ENCODE data around the gene BTBD9. TPM values are rescaled to one million over a fixed set of nuclear protein-coding genes. Genes with fewer than 3 reads are reported as not detected.

Gene BTBD9
- total and polyA plus RNA-seq, 4 donors = 8.7 to 73.9 (median 28.3) TPM

DNA sequence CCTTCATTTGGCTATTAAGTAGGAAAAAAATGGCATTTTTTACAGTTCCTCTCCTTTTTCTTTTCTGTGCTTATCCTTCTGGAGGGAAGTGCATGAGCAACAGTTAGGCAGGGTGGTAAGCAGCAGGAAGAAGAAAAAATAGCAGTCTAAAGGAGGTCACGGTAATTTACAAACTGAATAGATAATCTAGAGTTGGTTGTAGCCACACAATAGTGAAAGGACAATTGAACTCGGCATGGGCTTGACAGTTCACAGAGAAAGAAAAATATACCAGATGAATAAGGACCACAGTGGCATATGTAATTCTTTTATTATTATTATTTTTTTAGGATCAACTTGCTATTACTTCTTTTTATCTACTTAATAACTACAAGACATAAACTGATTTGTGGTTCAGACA is 358.6 kb downstream of the BTBD9 start:
- no peaks in the 10 kb centered on the region for H3K27me3 ChIP-seq (ENCODE audit: control insufficient read depth in 3 of 3, insufficient read depth in 3 of 3, low read length in 2 of 3)
- H3K9me3 ChIP-seq (ENCODE audit: control insufficient read depth in 4 of 4, insufficient read depth in 3 of 4, low read length in 3 of 4) = no peaks in the 10 kb centered on the region
- H3K36me3 ChIP-seq (ENCODE audit: control insufficient read depth in 4 of 4, insufficient read depth in 4 of 4, low read length in 4 of 4) = peaks cover 0 to 3% (median 0%) of the 10 kb centered on the region in 4 donors
- H3K4me1 ChIP-seq (ENCODE audit: control insufficient read depth in 5 of 5, insufficient read depth in 5 of 5, low read length in 5 of 5) = peaks cover 0 to 3% (median 0%) of the 10 kb centered on the region in 5 donors
- ATAC-seq (ENCODE audit: insufficient read depth, low FRiP score) (no peak), DNase-seq (no peak)
- TF ChIP-seq, protein P1, sequence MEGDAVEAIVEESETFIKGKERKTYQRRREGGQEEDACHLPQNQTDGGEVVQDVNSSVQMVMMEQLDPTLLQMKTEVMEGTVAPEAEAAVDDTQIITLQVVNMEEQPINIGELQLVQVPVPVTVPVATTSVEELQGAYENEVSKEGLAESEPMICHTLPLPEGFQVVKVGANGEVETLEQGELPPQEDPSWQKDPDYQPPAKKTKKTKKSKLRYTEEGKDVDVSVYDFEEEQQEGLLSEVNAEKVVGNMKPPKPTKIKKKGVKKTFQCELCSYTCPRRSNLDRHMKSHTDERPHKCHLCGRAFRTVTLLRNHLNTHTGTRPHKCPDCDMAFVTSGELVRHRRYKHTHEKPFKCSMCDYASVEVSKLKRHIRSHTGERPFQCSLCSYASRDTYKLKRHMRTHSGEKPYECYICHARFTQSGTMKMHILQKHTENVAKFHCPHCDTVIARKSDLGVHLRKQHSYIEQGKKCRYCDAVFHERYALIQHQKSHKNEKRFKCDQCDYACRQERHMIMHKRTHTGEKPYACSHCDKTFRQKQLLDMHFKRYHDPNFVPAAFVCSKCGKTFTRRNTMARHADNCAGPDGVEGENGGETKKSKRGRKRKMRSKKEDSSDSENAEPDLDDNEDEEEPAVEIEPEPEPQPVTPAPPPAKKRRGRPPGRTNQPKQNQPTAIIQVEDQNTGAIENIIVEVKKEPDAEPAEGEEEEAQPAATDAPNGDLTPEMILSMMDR (IDR thresholded peaks at IDR 0.05; ENCODE audit: control extremely low read depth, extremely low read depth) = no peak
- 30 to 38% methylated on average over 2 of the region's 2 CpGs for WGBS, 2 donors
- no peak overlapping the region for H3K9ac ChIP-seq (ENCODE audit: insufficient read depth in 1 of 2, low read length in 2 of 2)
- H3K27ac ChIP-seq (ENCODE audit: low read depth in 1 of 2, low read length in 1 of 2) = no peak overlapping the region
- no peak overlapping the region for H3K4me3 ChIP-seq

DNA sequence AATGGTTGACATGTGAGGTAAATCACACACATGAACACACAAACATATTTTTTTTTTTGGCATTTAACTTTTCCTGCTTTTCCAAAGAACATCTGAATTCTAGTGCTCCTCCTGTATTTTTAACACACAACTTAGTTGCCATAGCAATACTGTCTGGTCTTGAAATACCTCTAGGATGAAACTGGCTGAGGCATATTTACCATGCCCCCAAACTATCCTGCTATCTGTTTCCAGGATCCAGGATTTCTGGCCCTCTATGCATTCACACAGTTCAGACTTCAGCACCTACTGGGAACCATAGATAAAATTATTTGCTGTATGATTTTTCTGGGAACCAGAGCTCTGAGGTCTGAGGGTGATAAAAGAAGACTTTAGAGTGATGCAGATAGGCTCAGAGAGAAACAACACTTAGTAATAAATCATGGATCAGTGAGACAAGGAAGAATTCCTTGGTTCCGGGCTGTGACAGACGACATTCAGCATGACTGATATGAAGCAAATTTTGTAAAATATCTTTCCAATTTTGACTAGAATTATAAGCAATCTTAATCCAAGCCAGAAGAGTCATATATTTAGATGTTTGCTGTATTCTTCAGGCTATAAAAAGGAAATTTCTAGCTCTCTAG is 359.7 kb downstream of the BTBD9 start:
- TF ChIP-seq, protein P1 (IDR thresholded peaks at IDR 0.05; ENCODE audit: control extremely low read depth, extremely low read depth) = no peak
- no peak for ATAC-seq (ENCODE audit: insufficient read depth, low FRiP score)
- no peak for DNase-seq
- Histone ChIP-seq H3K27me3 (ENCODE audit: control insufficient read depth in 3 of 3, insufficient read depth in 3 of 3, low read length in 2 of 3) (no peaks in the 10 kb centered on the region), H3K36me3 (ENCODE audit: control insufficient read depth in 4 of 4, insufficient read depth in 4 of 4, low read length in 4 of 4) (no peaks in the 10 kb centered on the region), H3K4me1 (ENCODE audit: control insufficient read depth in 5 of 5, insufficient read depth in 5 of 5, low read length in 5 of 5) (peaks cover 0 to 3% (median 0%) of the 10 kb centered on the region in 5 donors), H3K9ac (ENCODE audit: insufficient read depth in 1 of 2, low read length in 2 of 2) (no peak overlapping the region), H3K27ac (ENCODE audit: low read depth in 1 of 2, low read length in 1 of 2) (no peak overlapping the region), H3K9me3 (ENCODE audit: control insufficient read depth in 4 of 4, insufficient read depth in 3 of 4, low read length in 3 of 4) (no peaks in the 10 kb centered on the region), H3K4me3 (no peak overlapping the region)
- 47 to 78% methylated on average over 2 of the region's 2 CpGs for WGBS, 2 donors

- 72 to 88% methylated on average over 4 of the region's 4 CpGs for WGBS, 2 donors
- H3K9ac ChIP-seq (ENCODE audit: insufficient read depth in 1 of 2, low read length in 2 of 2) = no peak overlapping the region
- ATAC-seq (ENCODE audit: insufficient read depth, low FRiP score) = no peak
Measured at GRCh38 chr6:38279423-38279822, 360.3 kb downstream of the BTBD9 start.

More at GRCh38 chr6:38279423-38279822, 360.3 kb downstream of the BTBD9 start:
- peak in 2 of 3 donors; percentile 24 to 52 for DNase-seq
- Histone ChIP-seq H3K27ac (ENCODE audit: low read depth in 1 of 2, low read length in 1 of 2) (no peak overlapping the region), H3K4me3 (no peak overlapping the region), H3K4me1 (ENCODE audit: control insufficient read depth in 5 of 5, insufficient read depth in 5 of 5, low read length in 5 of 5) (peaks cover 0 to 3% (median 0%) of the 10 kb centered on the region in 5 donors), H3K9me3 (ENCODE audit: control insufficient read depth in 4 of 4, insufficient read depth in 3 of 4, low read length in 3 of 4) (no peaks in the 10 kb centered on the region), H3K27me3 (ENCODE audit: control insufficient read depth in 3 of 3, insufficient read depth in 3 of 3, low read length in 2 of 3) (no peaks in the 10 kb centered on the region), H3K36me3 (ENCODE audit: control insufficient read depth in 4 of 4, insufficient read depth in 4 of 4, low read length in 4 of 4) (no peaks in the 10 kb centered on the region)
- TF ChIP-seq, protein P1 (IDR thresholded peaks at IDR 0.05; ENCODE audit: control extremely low read depth, extremely low read depth) = no peak
